GM19099 (cell line): ENCODE measurements around the gene C11orf52.

Experiments
- POLR2A ChIP-seq: IDR thresholded peaks from 3 replicates; pipeline ENCODE4 v1.6.1; 2011; ENCODE audit warnings: low read depth; ENCODE audit not compliant: insufficient read length; ENCODE audit errors: extremely low read depth

C11orf52 gene

DNA sequence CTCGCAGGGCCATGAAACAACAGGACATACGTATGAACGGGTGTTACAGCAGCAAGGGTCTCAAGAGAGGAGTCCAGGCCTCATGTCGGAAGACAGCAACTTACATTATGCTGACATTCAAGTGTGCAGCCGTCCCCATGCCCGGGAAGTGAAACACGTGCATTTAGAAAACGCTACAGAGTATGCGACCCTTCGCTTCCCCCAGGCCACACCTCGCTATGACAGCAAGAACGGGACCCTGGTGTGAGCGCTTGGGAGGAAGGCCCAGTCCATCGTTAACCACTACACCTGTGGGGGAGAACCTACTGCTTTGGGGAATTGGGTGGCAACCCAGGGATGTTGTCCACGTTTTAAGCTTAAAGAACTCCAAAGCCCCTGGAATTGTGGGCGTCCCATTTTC, 7.2 kb downstream of the C11orf52 start:
- TF ChIP-seq POLR2A: no peak

DNA sequence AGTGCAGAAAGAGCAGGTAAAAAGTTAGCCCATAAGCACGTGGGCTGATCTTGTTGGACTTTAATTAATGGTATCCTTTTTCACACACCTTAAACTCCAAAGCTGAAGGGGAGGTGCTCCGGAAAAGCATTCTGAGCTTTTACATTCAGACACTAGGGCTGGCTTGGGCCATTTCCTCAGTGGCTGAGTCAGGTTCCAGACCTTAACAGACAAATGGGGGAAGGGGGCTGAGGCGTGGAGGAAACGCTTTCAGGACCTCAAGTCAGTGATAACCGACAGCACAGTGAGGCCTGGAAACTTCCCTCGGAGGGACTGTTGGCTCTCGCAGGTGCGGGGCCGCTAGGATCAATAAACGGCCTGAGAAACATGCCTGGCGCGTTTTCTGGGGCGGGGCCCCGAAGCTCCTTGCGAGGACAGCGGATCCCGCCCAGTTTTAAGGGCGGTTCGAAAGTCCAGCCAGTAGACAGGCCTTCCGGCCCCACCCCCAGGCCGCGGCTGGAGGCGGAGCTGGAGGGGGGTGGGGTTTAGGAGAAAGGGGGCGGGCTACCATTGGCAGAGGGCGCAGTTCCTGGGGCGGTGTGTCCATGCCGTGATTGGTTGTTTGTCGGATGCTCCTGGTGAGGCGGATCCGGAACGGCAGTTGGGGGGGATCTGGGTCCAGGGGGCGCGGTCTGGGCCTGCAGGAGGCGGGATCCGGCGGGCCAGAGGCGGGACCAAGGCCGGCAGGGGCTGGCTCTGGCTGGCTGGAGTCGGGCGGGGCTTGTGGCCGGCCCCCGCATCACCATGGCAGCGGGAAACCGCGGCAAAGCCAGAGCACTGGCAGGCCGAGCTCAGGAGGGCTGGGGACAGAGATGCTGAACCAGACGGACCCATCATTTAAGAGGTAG, 8.0 kb downstream of the C11orf52 start:
- peak; percentile 82 for TF ChIP-seq POLR2A

DNA sequence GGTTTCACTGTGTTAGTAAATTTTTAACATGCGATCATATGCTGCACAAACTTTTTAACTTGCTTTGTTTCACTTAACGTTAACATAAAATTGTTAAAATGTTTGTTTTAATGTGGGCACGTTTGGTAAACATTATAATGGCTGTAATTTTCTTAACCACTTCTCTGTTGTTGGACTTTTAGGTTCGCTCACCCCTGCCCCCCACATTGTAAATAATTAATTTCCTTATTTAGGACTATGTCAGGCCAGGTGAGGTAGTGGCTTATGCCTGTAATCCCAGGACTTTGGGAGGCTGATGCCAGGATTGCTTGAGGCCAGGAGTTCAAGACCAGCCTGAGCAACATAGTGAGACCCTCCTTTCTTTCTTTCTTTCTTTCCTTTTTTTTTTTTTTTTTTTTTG, 11.8 kb downstream of the C11orf52 start:
- TF ChIP-seq POLR2A: no peak

DNA sequence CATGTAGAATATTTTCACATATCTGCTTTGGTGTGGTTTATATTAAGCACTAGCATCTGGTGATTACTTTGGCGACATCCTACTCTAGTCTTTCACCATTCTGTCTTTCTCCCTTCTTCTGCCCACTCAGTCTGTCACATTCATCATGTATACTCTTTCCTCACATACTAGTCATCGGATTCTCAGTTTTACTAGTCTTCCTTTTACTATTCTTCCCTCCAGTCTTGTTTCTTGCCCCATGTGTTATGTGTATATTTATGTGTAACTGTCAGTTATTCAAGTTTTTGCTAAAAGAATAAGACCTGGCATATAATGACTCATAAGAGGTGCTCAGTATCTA, 13.9 kb downstream of the C11orf52 start:
- TF ChIP-seq POLR2A: no peak

DNA sequence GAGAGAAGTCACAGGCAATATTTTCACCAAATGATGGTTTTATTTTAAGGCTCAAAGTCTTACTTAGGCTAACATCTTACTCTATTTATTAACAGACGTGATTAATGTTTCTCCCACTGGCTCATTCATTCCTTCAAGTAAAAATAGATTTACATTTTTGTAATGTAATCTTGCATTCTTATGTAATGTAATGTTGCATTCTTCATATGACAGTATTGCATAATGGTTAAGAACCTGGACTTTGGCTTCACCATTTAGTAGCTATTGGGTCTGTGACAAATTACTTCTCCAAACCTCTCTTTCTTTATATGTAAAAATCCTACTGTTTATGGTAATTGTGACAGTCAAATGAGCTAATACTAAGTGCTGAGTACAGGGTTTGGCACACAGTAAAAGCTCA, 15.2 kb downstream of the C11orf52 start:
- TF ChIP-seq POLR2A: no peak

DNA sequence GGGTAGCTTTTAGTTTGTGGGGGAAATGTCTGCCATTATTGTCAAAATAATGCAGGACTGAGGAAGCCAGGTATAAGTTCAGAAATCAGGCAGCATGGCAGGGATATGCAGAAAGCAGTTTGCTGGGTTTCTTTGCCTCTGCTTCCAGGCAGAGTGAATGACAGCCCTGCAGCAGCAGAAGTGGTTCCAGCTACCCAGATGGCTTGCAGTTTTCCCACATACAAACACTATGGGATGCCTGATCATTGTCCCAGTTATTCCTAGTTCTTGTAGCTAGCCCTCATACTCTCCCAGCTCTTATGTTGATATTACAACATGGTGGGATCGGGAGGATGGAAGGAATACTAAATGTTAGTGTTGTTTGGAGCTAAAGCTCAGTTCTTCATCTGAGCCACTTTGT, 15.6 kb downstream of the C11orf52 start:
- no peak for TF ChIP-seq POLR2A

DNA sequence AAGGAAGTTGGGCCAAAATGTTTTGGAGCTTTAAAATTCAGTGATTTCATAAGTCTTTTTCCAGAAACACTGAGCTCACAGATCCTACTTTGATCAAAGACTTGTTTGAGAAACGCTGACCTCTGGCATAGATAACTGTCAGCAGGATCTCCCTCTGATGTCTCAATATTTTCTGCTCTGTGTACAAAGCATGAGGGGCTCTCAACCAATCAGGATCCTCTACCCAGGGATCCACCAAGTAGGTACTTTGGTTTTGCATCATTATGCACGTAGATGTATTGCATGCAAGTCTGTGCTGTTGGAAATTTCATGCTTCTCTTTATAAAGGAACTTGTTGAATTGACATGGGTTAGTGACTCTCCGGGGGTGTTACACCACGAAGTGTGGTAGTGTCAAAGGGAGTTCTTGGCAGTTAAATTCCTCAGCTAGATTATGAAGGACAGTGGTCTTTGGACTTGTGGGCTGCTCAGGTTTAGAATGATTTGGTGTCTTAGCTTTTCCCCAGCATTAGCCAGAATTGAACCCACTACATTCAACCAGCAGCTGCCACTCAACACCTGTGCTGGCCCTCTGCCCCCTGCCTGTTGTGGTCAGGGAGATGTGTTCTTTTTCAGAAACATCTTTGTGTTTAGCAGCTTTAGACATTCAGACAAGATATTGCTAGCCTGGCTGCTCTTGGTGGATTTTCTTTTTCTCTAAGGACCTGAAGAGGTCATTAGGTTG, 16.8 kb downstream of the C11orf52 start:
- no peak for TF ChIP-seq POLR2A

DNA sequence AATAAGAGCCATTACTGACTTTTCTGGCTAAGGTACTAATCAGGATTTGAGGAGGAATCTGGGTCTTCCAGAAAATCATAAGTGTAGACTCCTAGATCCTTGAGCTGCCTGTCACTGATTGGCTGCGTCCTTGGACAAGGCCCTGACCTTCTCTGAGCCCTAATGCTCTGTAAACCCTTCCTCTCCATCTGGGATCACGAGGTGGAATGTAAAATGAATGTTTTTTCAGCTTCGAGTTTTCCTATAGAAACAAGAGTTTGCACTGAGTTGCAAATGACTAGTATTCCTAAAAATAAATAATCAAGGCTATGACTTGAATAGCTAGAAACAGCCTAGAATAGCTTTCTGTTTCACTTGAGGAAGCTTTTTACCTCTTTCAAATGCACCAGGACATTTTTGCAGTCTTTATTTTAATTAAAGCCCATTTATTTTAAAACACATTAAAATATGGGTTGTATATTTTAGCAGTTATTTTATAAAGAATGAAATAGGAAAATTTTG, 17.4 kb downstream of the C11orf52 start:
- TF ChIP-seq POLR2A: no peak

DNA sequence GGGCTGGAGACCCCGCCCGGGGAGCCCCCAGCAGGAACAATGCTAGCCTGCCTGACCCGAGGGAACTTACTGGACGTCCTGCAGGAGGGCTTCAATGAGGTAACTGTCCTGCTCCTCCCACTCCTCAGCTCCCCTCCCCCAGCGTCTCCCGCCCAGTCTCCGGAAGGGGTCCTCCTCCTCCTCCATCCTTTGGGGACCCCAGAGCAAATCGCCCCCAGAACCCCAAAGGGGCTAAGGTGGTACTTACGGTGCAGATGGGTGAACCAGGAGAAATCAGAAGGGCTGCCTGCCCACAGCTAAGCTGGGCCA, 18.7 kb downstream of the C11orf52 start:
- no peak for TF ChIP-seq POLR2A

DNA sequence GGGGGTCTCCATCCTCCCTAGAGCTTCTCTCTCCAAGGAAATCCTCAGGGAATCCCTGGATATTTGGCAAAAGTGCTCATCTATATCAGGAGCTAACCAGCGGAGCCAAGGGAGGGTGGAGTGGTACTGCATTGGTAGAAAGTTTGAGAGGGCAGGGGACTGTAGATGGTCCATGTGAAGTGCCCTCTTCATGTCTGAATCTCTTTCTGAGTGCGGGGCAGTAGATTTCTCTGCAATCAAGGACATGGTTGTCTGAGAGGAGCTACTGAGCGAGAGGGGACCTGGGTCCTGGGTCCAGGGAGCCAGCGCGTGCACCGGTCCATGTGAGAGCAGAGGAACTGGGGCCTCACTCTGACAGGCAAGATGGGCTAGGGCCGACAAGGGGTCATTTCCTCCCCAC, 19.1 kb downstream of the C11orf52 start:
- no peak for TF ChIP-seq POLR2A

DNA sequence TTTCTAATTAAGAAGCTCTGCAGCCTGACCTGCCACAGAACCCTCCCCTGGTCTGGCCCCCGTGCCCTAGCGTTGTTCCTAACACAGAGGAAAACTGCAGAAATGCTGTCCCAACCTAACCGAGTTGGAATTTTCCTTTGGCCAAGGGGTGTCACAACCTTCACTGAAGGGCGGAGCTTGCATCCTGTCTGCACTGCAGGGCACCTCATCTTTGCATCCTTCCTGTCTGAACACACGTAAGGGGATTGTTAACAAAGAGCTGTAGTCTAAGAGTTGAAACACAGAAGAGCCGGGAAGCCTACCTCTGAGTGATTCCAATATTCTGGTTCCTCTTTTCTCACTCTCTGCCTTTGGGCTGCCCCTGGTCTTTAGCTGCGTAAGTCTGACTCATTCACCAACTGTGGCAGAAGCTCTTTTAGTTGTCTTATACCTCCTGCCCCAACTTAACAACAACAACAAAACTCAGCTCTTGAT, 20.0 kb downstream of the C11orf52 start:
- TF ChIP-seq POLR2A: no peak

DNA sequence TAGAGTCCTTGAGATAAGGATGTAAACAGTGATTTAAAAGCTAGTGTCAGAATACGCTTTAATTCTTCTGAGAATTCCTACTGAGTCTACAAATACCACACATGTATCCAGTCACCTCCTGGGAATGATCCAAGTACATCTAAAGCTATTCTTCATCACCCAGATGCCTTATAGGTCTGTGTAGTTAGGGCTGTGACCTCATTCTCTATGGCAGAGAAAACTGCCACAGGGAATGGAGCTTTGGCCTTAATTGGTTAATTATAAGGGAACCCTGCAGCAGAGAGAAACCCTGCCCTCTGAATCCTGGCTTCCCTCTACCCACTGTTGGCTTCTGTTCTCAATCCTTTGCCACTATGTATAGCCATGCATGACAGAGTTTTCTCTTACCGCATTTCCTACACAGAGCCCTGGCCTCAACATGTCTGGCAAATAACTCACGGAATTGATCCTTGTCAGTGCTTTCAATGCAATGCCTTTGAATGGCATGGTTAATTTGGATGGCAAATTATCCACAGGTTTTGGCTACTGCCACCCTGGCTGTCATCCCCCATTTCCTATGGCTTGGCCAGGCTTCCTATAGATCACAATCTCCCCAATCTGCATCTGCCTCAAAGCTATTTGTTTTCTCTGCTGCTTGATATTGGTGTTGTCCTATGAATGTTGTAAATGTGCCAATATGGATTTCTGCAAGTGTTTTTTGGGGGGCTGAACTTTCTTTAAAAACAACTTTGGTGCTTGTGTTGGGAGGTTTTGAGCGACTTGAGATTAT, 21.3 kb downstream of the C11orf52 start:
- no peak for TF ChIP-seq POLR2A

DNA sequence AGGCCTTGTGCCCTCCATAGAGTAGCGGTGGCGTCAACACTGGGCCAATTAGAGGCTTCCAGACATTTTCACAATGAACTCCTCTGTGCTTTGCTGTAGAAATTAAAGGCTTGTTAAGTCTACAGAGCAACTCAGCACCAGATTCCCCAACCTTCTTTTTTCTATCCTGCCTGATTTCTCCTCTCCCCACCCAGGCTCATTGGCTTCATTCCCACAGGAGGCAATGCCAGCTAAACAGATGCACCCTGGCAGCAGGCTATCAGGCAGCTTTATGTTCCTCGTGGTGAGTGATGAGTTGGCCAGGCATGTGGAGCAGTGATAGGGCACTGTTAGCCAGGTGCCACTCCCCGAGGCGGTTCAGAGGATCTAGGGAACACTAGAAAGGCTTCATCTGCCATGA, 23.2 kb downstream of the C11orf52 start:
- TF ChIP-seq POLR2A: no peak

DNA sequence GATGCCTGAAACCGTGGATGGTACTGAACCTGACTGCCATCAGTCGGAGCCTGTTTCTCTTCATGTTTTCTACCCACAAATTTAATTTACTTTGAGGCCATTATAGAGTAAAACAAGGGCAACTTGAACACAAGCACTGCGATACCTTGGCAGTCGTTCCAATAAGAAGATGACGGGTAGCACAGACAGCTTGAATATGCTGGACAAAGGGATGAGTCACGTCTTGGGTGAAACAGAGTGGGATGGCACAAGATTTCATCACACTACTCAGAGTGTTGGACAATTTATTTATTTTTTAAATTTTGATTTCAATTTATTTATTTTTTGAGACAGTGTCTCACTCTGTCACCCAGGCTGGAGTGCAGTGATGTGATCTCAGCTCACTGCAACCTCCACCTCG, 24.1 kb downstream of the C11orf52 start:
- TF ChIP-seq POLR2A: no peak

DNA sequence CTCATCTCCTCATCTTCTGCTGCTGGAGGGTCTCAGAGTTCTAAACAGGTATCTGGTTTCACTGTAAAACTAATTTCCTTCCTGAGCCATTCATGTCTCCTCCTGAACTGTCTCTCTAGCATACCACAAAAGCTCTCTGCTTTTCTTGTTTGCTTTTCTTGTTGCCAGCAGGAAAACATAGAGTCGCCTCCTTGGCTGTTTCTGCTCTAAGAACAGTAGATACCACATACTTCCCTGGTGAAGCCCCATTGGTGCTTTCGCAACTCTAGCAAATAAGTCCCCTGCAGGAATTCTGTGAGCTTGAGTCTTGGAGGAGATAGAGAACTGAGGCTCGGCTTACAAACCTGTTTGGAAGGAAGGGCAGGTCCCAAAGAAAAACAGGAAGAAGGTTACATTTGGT, 25.4 kb downstream of the C11orf52 start:
- no peak for TF ChIP-seq POLR2A
